ENCODE measurements around the gene PLCB2. TPM values are rescaled to one million over a fixed set of nuclear protein-coding genes. Genes with fewer than 3 reads are reported as not detected.

The PLCB2 gene
- total RNA-seq, 2 donors from 2014 or later, result 17.7 to 32.4 TPM

DNA sequence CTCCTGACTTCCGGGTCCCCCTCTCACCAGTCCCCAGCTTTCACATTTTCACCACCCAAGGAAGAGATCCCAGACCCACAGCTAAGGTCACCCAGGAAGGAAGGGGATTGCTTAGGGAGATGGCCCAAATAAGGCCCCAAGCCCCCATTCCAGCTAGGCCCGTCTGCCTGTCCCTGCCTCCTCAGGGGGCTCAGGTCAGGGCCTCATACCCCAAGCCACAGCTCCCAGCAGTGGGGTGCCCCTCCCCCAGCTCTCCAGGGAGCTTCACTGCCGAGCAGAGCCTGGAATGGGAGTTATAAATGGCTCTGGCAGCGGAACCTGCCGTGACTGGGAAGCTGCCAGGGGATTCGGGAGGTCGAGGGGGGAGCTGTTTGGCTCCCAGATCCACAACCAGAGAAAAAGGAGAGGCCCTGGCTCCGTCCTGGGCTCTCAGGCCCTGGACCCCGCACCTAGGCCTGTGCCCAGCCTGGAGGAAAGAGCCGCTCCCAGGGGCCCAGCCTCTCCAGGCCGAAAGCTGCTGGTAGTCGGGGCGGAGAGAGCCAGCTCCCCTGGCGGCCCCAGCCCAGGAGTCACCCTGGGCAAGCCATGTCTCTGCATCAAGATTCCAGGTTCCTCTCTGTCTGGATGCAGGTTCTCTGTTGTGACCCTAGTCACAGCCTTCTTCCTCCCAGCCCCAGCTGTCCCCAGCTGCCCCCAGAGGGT, 32.5 kb upstream of the PLCB2 start:
- H3K27ac ChIP-seq, result peak overlapping the region; percentile 93 to 99
- DNase-seq (ENCODE audit: low spot score) (peak; percentile 63), ATAC-seq (ENCODE audit: insufficient number of reproducible peaks, low FRiP score, low read depth) (peak; percentile 40)
- peaks cover 77 to 97% of the 10 kb centered on the region in 2 donors for H3K4me1 ChIP-seq (ENCODE audit: control insufficient read depth in 1 of 2, low read depth in 2 of 2)
- H3K36me3 ChIP-seq, result no peaks in the 10 kb centered on the region
- peak overlapping the region; percentile 67 for H3K4me3 ChIP-seq
- TF ChIP-seq, protein P1, sequence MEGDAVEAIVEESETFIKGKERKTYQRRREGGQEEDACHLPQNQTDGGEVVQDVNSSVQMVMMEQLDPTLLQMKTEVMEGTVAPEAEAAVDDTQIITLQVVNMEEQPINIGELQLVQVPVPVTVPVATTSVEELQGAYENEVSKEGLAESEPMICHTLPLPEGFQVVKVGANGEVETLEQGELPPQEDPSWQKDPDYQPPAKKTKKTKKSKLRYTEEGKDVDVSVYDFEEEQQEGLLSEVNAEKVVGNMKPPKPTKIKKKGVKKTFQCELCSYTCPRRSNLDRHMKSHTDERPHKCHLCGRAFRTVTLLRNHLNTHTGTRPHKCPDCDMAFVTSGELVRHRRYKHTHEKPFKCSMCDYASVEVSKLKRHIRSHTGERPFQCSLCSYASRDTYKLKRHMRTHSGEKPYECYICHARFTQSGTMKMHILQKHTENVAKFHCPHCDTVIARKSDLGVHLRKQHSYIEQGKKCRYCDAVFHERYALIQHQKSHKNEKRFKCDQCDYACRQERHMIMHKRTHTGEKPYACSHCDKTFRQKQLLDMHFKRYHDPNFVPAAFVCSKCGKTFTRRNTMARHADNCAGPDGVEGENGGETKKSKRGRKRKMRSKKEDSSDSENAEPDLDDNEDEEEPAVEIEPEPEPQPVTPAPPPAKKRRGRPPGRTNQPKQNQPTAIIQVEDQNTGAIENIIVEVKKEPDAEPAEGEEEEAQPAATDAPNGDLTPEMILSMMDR (IDR thresholded peaks at IDR 0.05), result peak; percentile 25
- H3K9me3 ChIP-seq, result no peaks in the 10 kb centered on the region
- H3K27me3 ChIP-seq (replicated peaks; ENCODE audit: insufficient read depth), result no peaks in the 10 kb centered on the region

DNA sequence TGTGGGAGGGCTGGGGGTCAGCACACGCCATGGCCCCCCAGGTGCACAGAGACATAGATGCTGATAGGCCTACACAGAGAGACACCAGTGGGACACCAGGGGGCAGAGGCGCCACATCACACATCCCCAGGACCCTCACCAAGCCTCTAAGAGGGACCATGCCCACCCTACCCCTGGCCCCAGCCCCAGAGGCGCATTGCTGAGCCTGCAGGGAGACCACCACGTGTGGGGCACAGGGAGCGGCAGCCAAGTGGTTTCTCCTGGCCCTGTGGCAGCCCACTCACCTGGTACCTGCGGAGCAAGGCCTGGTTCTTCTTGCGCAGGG, 31.8 kb upstream of the PLCB2 start:
- no peaks in the 10 kb centered on the region for H3K9me3 ChIP-seq
- no peaks in the 10 kb centered on the region for H3K36me3 ChIP-seq
- peaks cover 77 to 98% of the 10 kb centered on the region in 2 donors for H3K4me1 ChIP-seq (ENCODE audit: control insufficient read depth in 1 of 2, low read depth in 2 of 2)
- H3K4me3 ChIP-seq, result peak overlapping the region; percentile 67
- H3K27me3 ChIP-seq (replicated peaks; ENCODE audit: insufficient read depth), result no peaks in the 10 kb centered on the region
- ATAC-seq (ENCODE audit: insufficient number of reproducible peaks, low FRiP score, low read depth), result no peak
- TF ChIP-seq, protein P1 (IDR thresholded peaks at IDR 0.05), result no peak
- DNase-seq (ENCODE audit: low spot score), result no peak
- peak overlapping the region; percentile 93 to 99 for H3K27ac ChIP-seq

DNA sequence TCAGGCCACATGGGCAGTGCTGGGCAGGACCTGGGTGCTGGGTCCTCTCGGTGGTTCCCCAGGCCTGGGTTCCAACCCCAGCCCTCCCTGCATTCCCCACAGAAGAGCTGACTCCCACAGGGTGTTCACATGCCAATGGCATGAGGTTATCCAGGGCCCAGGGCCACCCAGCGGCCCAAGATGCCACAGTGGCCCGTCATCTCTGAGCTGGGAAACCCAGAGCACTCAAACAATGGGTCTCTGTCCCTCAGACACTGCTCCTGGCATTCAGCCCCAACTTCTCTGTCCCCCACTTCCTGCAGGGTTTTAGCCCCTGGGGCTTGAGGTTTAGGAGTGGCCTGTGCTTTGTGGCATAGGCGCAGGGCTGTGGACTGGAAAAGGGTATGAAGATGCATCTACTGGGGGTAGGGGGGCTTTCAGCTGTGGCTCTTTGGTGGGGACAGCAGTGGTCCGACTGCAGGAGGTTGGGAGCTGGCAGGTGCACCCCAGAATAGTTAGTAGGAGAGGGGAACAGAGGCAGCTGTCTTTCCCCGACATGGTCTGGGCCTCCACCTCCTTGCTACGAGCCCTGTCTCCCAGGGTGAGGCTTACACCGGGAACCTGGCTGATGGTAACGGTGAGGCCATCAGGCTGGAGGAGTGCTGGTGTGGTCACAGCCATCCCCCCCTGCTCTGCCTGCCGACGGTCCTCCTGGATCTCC, 31.3 kb upstream of the PLCB2 start:
- DNase-seq (ENCODE audit: low spot score), result peak; percentile 38

DNA sequence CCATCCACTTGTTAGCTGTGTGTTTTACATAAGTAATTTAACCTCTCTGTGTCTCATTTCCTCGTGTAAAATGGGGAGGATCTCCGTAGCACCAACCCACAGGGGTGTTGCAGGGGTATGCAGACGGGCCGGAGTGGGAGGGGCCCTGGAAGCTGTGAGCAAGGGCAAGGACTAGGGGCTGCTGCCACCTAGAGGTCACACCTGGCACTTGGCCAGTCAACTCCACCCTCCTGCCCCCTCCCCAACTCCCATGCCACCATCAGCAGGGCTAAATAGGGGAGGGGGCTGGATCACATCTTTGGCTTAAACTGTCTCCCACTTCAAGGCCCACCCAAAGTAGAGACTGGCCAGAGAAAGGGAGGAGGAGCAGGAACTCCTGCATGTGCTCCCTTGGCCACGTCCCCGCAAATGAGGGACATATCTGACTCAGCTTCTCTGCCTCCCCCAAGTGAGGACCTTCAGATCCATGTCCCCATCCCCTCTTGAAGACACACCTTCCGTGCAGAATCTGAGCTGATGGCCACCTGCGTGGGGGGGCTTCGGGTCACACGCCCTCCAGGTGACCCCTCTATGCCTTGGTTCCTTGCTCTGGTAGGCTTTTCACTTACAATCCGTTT, 30.4 kb upstream of the PLCB2 start:
- Histone ChIP-seq H3K9me3 (no peaks in the 10 kb centered on the region), H3K27ac (peak overlapping the region; percentile 93 to 99), H3K36me3 (no peaks in the 10 kb centered on the region), H3K4me1 (ENCODE audit: control insufficient read depth in 1 of 2, low read depth in 2 of 2) (peaks cover 78 to 98% of the 10 kb centered on the region in 2 donors), H3K27me3 (replicated peaks; ENCODE audit: insufficient read depth) (no peaks in the 10 kb centered on the region), H3K4me3 (peak overlapping the region; percentile 67)
- DNase-seq (ENCODE audit: low spot score) (peak; percentile 61), ATAC-seq (ENCODE audit: insufficient number of reproducible peaks, low FRiP score, low read depth) (no peak)
- TF ChIP-seq, protein P1 (IDR thresholded peaks at IDR 0.05), result peak; percentile 49

More for the DNA sequence above, 31.3 kb upstream of the PLCB2 start:
- peaks cover 78 to 98% of the 10 kb centered on the region in 2 donors for H3K4me1 ChIP-seq (ENCODE audit: control insufficient read depth in 1 of 2, low read depth in 2 of 2)
- TF ChIP-seq, protein P1 (IDR thresholded peaks at IDR 0.05), result no peak
- H3K9me3 ChIP-seq, result no peaks in the 10 kb centered on the region
- no peaks in the 10 kb centered on the region for H3K36me3 ChIP-seq
- H3K27me3 ChIP-seq (replicated peaks; ENCODE audit: insufficient read depth), result no peaks in the 10 kb centered on the region
- H3K4me3 ChIP-seq, result peak overlapping the region; percentile 67
- H3K27ac ChIP-seq, result peak overlapping the region; percentile 93 to 99
- no peak for ATAC-seq (ENCODE audit: insufficient number of reproducible peaks, low FRiP score, low read depth)

DNA sequence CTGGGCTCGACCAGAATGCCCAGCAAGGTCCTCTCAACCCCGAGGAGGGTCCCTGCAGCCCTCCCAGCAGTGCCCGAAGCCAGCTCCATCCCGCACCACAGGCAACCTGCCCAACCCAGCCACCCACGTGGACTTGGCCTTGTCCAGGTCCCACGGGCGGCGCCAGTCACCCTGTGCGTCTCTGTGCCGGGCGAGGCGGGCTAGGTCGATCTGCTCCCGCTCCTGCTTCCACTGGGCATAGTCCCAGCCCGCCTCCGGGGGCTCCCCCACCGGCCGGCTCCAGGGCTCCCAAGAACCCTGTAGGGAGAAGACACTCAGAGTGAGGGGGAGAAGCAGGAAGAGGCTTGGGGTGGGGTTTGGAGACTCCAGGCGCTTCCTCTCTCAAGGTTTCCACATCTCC, 29.9 kb upstream of the PLCB2 start:
- H3K9me3 ChIP-seq, result no peaks in the 10 kb centered on the region
- H3K27ac ChIP-seq, result peak overlapping the region; percentile 93 to 99
- no peaks in the 10 kb centered on the region for H3K27me3 ChIP-seq (replicated peaks; ENCODE audit: insufficient read depth)
- DNase-seq (ENCODE audit: low spot score) (no peak), ATAC-seq (ENCODE audit: insufficient number of reproducible peaks, low FRiP score, low read depth) (no peak)
- peak overlapping the region; percentile 67 for H3K4me3 ChIP-seq
- no peaks in the 10 kb centered on the region for H3K36me3 ChIP-seq
- TF ChIP-seq, protein P1 (IDR thresholded peaks at IDR 0.05), result no peak
- H3K4me1 ChIP-seq (ENCODE audit: control insufficient read depth in 1 of 2, low read depth in 2 of 2), result peaks cover 75 to 98% of the 10 kb centered on the region in 2 donors

Data from thoracic aorta (tissue), 2 donors.